ENCODE measurements around the gene XG.
"Not testable (repeated sequence)": the region's sequence is repeated elsewhere in the genome, so short reads cannot be mapped to it uniquely, and the experiment has no call there.

The XG gene

GRCh38 chrX:2804858-2805257 is 53.0 kb downstream of the XG start:
- H4K20me1 ChIP-seq (ENCODE audit: insufficient read depth, low read length); H2AFZ ChIP-seq (ENCODE audit: low read length); H3K27ac ChIP-seq (ENCODE audit: low read length); H3K4me3 ChIP-seq (ENCODE audit: low read length); H3K79me2 ChIP-seq (ENCODE audit: low read length); H3F3A ChIP-seq (ENCODE audit: insufficient read depth, low read length); DNase-seq; H3K4me2 ChIP-seq (ENCODE audit: low read depth, low read length); H3K4me1 ChIP-seq (ENCODE audit: low read length); H3K36me3 ChIP-seq (replicated peaks; ENCODE audit: insufficient read depth, low read length); H3K9ac ChIP-seq (ENCODE audit: low read length); H3K9me2 ChIP-seq (replicated peaks; ENCODE audit: insufficient read depth, low read length); H3K27me3 ChIP-seq (replicated peaks; ENCODE audit: insufficient read depth, low read length); H3K9me3 ChIP-seq (replicated peaks; ENCODE audit: insufficient read depth, low read length): not testable (repeated sequence)

GRCh38 chrX:2811271-2811670 is 59.4 kb downstream of the XG start:
- H2AFZ ChIP-seq (ENCODE audit: low read length): no peak overlapping the region
- no peaks in the 10 kb centered on the region for H3K27me3 ChIP-seq (replicated peaks; ENCODE audit: insufficient read depth, low read length)
- TF ChIP-seq EZH2phosphoT487 (IDR thresholded peaks at IDR 0.05; ENCODE audit: low read length) (no peak), EZH2 (optimal IDR thresholded peaks at IDR 0.05; ENCODE audit: low read depth, low read length) (no peak), CTCF (IDR thresholded peaks at IDR 0.05; ENCODE audit: low read length) (no peak)
- no peaks in the 10 kb centered on the region for H3F3A ChIP-seq (ENCODE audit: insufficient read depth, low read length)
- H3K9me3 ChIP-seq (replicated peaks; ENCODE audit: insufficient read depth, low read length): no peaks in the 10 kb centered on the region
- H3K4me2 ChIP-seq (ENCODE audit: low read depth, low read length): no peak overlapping the region
- H3K36me3 ChIP-seq (replicated peaks; ENCODE audit: insufficient read depth, low read length): no peaks in the 10 kb centered on the region
- H3K27ac ChIP-seq (ENCODE audit: low read length): no peak overlapping the region
- H4K20me1 ChIP-seq (ENCODE audit: insufficient read depth, low read length): no peaks in the 10 kb centered on the region
- H3K9ac ChIP-seq (ENCODE audit: low read length): no peak overlapping the region
- H3K79me2 ChIP-seq (ENCODE audit: low read length): no peaks in the 10 kb centered on the region
- no peaks in the 10 kb centered on the region for H3K9me2 ChIP-seq (replicated peaks; ENCODE audit: insufficient read depth, low read length)
- H3K4me3 ChIP-seq (ENCODE audit: low read length): no peak overlapping the region
- DNase-seq: no peak
- H3K4me1 ChIP-seq (ENCODE audit: low read length): no peaks in the 10 kb centered on the region

- DNase-seq: peak; percentile 22
- H3K27ac ChIP-seq (ENCODE audit: low read length); H3K36me3 ChIP-seq (replicated peaks; ENCODE audit: insufficient read depth, low read length); H3K9me3 ChIP-seq (replicated peaks; ENCODE audit: insufficient read depth, low read length); H3K4me3 ChIP-seq (ENCODE audit: low read length); H3K27me3 ChIP-seq (replicated peaks; ENCODE audit: insufficient read depth, low read length); H3K9me2 ChIP-seq (replicated peaks; ENCODE audit: insufficient read depth, low read length); H4K20me1 ChIP-seq (ENCODE audit: insufficient read depth, low read length); H3K9ac ChIP-seq (ENCODE audit: low read length); H3F3A ChIP-seq (ENCODE audit: insufficient read depth, low read length); H3K4me1 ChIP-seq (ENCODE audit: low read length); H3K79me2 ChIP-seq (ENCODE audit: low read length): not testable (repeated sequence)
- Histone ChIP-seq H2AFZ (ENCODE audit: low read length) (peak overlapping the region; percentile 65), H3K4me2 (ENCODE audit: low read depth, low read length) (peak overlapping the region; percentile 18; the same call in 1 of the 2 replicates)
- peak; percentile 38 for TF ChIP-seq CTCF (IDR thresholded peaks at IDR 0.05; ENCODE audit: low read length)
Observed at GRCh38 chrX:2812161-2812907, 60.5 kb downstream of the XG start.

GRCh38 chrX:2817036-2817435 is 65.2 kb downstream of the XG start:
- no peak for DNase-seq
- Histone ChIP-seq H3K9me3 (replicated peaks; ENCODE audit: insufficient read depth, low read length) (no peaks in the 10 kb centered on the region), H3F3A (ENCODE audit: insufficient read depth, low read length) (no peaks in the 10 kb centered on the region), H2AFZ (ENCODE audit: low read length) (no peak overlapping the region), H3K27me3 (replicated peaks; ENCODE audit: insufficient read depth, low read length) (no peaks in the 10 kb centered on the region), H3K4me3 (ENCODE audit: low read length) (no peak overlapping the region), H3K9ac (ENCODE audit: low read length) (no peak overlapping the region), H3K36me3 (replicated peaks; ENCODE audit: insufficient read depth, low read length) (no peaks in the 10 kb centered on the region), H3K27ac (ENCODE audit: low read length) (no peak overlapping the region), H4K20me1 (ENCODE audit: insufficient read depth, low read length) (no peaks in the 10 kb centered on the region), H3K4me1 (ENCODE audit: low read length) (no peaks in the 10 kb centered on the region), H3K9me2 (replicated peaks; ENCODE audit: insufficient read depth, low read length) (no peaks in the 10 kb centered on the region), H3K4me2 (ENCODE audit: low read depth, low read length) (no peak overlapping the region), H3K79me2 (ENCODE audit: low read length) (no peaks in the 10 kb centered on the region)
- TF ChIP-seq EZH2phosphoT487 (IDR thresholded peaks at IDR 0.05; ENCODE audit: low read length): no peak
- no peak for TF ChIP-seq EZH2 (optimal IDR thresholded peaks at IDR 0.05; ENCODE audit: low read depth, low read length)
- TF ChIP-seq CTCF (IDR thresholded peaks at IDR 0.05; ENCODE audit: low read length): no peak
